H54 (cell line): ENCODE data around the gene SLC6A1.

Source experiments
- DNase-seq: peaks from one replicate; pipeline ENCODE4 v3.0.0; 2011; ENCODE audit warnings: low spot score, mixed read lengths; ENCODE audit not compliant: insufficient read length
- FAIRE-seq: peaks from 3 replicates; lab custom pipeline; 2011; peaks lifted over from hg19 to GRCh38; lab: Jason Lieb, UNC
- POLR2A ChIP-seq: IDR thresholded peaks from 2 replicates; pipeline ENCODE4 v1.6.1; 2011; ENCODE audit warnings: low read depth, mild to moderate bottlenecking, low read length

Gene SLC6A1

GRCh38 chr3:10976770-10977169 is 15.8 kb upstream of the SLC6A1 start:
- FAIRE-seq (no peak), DNase-seq (no peak)
- TF ChIP-seq POLR2A, result no peak

GRCh38 chr3:10977892-10978510 is 14.5 kb upstream of the SLC6A1 start:
- FAIRE-seq (no peak), DNase-seq (no peak)
- no peak for TF ChIP-seq POLR2A

- no peak for DNase-seq
- no peak for FAIRE-seq
- TF ChIP-seq POLR2A, result no peak
Observed at GRCh38 chr3:10978956-10979355, 13.6 kb upstream of the SLC6A1 start.

- no peak for TF ChIP-seq POLR2A
- DNase-seq (no peak), FAIRE-seq (no peak)
Observed at GRCh38 chr3:10980312-10980711, 12.2 kb upstream of the SLC6A1 start.

GRCh38 chr3:10981031-10981430 is 11.5 kb upstream of the SLC6A1 start:
- no peak for TF ChIP-seq POLR2A
- DNase-seq, result no peak
- no peak for FAIRE-seq

- TF ChIP-seq POLR2A, result no peak
- FAIRE-seq (no peak), DNase-seq (no peak)
Observed at GRCh38 chr3:10981961-10982360, 10.6 kb upstream of the SLC6A1 start.

- FAIRE-seq, result no peak
- DNase-seq, result no peak
- TF ChIP-seq POLR2A, result no peak
Observed at GRCh38 chr3:10982782-10983181, 9.8 kb upstream of the SLC6A1 start.

GRCh38 chr3:10983219-10983916 is 9.2 kb upstream of the SLC6A1 start:
- no peak for TF ChIP-seq POLR2A
- DNase-seq (peak; percentile 87), FAIRE-seq (no peak)

- FAIRE-seq (no peak), DNase-seq (no peak)
- TF ChIP-seq POLR2A, result no peak
Observed at GRCh38 chr3:10984371-10984896, 8.1 kb upstream of the SLC6A1 start.

- FAIRE-seq (no peak), DNase-seq (no peak)
- no peak for TF ChIP-seq POLR2A
Observed at GRCh38 chr3:10985181-10985580, 7.4 kb upstream of the SLC6A1 start.

GRCh38 chr3:10986592-10986991 is 6.0 kb upstream of the SLC6A1 start:
- no peak for DNase-seq
- no peak for TF ChIP-seq POLR2A
- FAIRE-seq, result no peak

GRCh38 chr3:10988001-10988665 is 4.4 kb upstream of the SLC6A1 start:
- no peak for DNase-seq
- no peak for FAIRE-seq
- no peak for TF ChIP-seq POLR2A

GRCh38 chr3:10988991-10989484 is 3.5 kb upstream of the SLC6A1 start:
- no peak for TF ChIP-seq POLR2A

More at GRCh38 chr3:10988991-10989484, 3.5 kb upstream of the SLC6A1 start:
- FAIRE-seq (no peak), DNase-seq (no peak)
